ENCODE data around the gene NDUFC1. TPM values are rescaled to one million over a fixed set of nuclear protein-coding genes. Genes with fewer than 3 reads are reported as not detected.

The NDUFC1 gene
- polyA plus RNA-seq, 3 donors = 86.6 to 98.9 (median 93.1) TPM

DNA sequence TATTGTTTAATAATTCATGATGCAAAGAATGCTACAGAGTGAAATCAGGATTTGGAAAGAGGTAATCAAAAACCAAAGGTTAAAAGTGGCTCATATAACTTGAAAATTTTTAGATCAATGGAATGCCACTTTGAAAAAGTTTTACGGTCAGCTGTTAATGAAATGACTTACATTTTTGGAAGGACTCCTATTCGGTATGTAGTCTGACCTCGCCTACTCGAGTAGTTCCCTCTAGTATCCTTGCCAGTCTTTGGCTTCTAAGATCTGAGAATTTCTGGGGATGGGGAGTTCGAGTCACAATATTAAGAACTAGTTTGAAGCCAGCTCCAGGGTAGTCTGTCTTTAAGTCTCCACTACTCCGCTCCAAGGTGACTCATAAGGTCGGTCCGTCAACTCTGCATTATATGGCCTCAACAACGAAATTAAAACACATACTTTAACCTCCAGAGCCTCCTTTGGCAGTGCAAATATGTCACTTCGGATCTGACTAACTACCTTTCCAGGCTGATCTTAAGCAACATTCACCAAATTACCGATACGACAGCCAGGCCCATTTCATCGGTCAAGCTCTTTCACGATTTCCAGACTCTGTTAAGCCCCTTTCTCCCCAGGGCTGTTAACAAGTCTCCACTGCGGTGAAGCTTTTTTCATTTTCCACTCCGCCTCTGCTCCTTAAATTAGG, 1.7 kb downstream of the NDUFC1 start:
- DNase-seq (ENCODE audit: low read depth in 3 of 3, low spot score in 2 of 3) = no peak

DNA sequence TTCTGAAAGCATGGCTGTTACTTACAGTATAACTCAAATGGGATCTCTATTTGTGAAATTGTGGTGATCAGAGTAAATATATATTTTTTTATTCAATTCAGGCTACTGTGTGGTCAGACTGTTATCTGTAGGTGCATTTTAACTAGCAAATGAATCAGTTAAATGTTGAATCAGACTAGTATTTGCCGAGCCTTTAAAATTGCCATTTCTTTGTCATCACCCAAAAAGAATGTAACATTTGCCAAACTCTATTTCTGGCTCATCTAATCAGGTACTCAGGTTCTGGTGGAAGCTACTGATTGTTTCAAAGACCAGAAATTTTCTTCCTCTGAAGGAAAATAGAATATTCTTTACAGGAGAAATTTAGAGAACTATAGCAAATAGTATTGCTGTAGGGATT, 2.7 kb downstream of the NDUFC1 start:
- DNase-seq (ENCODE audit: low read depth in 3 of 3, low spot score in 2 of 3) = no peak

DNA sequence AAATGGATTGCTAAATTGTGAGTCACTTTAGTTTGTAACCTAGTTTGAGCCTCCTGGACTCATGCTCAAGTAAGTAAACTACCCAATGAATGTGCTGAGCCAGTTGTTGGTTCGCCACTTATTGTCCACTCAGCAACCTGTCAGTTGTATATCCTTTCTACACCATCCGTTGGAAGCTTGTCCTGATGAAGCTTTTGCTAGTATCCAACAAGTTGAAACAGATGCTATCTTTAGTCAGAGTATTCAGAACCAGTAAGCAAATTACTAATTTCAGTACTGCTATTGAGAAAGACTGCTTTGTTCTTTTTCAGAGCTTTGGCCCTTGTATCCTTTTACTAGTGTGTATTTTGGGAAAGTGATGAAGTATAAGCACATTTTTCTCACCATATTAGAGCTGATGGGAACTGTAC, 5.3 kb downstream of the NDUFC1 start:
- no peak for DNase-seq (ENCODE audit: low read depth in 3 of 3, low spot score in 2 of 3)

DNA sequence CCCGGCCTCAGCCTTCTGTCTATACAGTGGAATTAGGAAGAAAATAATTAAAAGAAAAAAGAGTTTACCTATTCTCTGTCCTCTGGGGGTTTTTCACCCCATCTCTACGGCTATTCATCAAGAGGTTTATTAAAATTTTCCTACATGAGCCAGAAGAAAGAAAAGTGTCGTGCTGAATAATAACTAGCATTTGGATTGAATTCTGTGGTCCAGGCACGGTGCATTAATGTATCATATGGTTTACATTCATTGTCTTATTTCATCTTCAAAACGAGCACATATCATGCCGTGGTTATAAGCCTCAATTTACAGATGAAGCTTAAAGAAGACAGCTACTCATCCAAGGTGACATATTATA, 6.4 kb downstream of the NDUFC1 start:
- no peak for DNase-seq (ENCODE audit: low read depth in 3 of 3, low spot score in 2 of 3)

DNA sequence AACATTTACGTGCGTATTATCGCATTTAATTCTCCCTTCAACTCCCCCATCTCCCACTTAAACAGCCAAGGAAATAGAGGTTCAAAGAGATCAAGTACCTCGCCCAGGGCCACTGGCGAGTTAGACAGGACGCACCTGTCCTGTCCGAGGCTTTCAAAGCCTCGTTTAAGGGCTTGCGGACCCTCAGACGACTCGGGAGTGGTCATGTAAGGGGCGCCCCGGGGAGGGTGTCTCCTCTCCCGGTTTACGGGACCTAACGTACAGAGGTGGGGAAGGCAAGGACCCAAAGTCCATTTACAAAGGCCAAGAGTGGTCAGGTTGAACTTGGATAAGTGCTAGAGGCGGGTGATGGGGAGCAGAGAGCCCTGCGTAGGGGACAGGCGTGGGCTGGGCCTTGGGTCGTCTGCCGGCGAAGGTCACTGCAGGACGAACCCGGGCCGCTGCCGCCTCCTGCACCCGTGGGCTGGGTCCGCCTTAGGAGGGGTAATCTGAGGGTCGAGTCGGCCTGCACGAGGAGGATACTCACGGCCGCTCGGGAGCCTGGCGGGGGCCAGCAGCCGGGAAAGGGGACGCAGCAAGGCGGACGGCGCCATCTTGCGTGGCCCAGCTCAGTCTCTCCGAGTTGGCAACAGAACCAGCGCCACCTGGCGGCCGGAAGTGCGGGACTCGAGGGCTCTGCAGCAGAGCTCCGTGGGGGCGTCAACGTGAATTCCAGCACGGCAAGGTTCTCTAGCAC, 6.9 kb downstream of the NDUFC1 start:
- DNase-seq (ENCODE audit: low read depth in 3 of 3, low spot score in 2 of 3) = peak; percentile 91 to 92 (median 91)

DNA sequence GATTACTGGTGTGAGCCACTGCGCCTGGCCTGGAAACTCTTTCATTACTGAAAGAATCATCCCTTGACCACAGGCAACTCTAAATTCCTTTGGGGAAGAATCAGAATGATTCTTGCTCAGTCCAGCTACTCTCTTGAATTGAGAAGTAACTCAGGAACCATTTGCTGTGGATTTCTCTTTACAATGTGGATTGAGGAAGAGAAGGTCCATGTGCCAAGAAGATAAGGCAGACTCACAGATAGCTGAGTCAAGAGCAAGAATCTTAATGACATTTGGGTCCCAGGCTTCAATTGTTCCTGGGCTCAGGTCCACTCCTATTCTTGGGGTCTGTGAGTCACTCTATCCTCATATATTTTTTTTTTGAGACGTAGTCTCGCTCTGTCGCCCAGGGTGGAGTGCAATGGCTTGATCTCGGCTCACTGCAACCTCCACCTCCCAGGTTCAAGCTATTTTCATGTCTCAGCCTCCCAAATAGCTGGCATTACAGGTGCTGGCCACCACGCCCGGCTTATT, 16.0 kb downstream of the NDUFC1 start:
- DNase-seq (ENCODE audit: low read depth in 3 of 3, low spot score in 2 of 3) = no peak

DNA sequence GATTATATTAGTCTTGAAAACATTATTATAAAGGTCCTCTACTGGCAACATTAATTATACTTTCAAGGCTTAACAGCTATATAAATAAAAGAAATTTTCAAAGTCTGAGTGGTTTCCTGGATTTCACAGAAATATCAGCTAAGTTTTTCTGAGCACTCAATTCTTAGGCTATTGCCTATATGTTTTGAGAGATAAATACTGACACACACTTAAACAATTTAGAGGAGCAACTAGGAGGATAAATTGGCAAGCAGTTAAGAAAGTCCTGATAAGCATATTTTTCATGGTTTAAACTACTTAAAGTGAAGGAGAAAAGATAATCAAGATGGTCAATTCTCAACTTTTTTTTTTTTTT, 19.6 kb downstream of the NDUFC1 start:
- DNase-seq (ENCODE audit: low read depth in 3 of 3, low spot score in 2 of 3) = no peak

DNA sequence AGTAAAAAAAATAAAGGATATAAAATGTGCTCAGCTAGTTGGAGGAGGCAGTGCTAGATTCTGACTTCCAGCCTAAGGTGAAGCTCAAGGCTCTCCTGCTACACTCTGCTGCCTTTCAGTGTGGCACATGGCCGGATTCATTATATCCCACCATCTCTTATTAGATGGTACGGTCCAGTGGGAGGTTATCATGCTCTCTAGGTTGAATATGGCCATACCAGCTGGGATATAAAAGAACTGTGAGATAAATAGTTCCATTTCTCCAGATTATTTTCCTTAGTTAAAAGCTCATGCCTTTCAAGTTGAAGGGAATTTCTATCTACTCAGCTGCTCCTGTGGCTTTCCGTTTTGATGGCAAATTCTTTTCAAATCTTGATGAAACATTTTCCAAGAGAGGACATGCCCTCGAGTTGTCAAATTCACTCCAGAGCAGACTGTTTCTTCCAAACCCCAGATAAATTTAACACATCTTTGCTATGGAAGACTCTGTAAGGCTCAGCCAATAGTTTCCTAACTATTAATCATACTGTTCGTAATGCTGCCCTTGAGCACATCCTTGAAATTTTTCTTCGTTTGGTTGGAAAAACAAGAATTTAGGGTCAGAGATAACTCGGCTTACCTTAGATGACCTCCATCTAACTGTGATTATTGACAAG, 20.1 kb downstream of the NDUFC1 start:
- no peak for DNase-seq (ENCODE audit: low read depth in 3 of 3, low spot score in 2 of 3)

DNA sequence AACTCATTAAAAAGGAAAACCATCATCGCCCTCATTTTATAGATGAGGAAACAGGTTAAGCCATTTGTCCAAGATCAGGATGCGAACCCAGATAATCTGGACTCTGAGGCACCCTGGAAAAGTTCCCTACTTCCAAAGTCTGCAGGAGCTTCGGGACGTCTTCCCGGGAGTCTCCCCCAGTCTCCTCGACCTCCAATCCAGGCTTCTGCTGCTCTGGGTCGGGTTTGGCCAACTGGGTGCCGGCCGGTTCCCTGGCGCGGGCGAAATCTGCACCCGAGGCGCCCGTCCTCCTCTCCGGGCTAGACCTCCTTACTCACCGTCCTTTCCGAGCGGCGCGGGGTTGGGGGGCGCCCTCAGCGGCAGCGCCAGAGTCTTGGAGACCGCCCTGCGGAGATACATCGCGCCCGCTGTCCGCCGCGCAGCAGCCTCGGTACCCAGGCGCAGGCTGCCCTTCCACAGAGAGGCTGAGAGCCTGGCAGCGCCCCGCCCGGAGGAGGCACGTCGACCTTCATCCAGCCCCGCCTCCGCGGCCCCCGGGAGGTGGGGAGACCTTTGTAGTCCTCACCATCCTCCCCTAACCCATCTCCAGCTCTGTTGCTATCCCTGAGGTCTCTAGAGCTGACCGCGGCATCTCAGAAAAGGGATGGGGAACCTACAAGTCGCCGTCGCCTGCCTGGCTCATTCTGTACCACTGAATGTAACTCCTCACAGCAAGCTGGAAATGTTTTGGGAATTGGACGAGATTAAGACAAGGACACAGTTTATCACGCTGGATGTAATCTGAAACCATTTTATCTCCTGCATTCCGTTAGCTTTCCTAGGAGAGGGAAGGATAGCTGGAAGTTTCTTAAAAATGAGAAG, 22.3 kb downstream of the NDUFC1 start, which contains the start of gene MGARP:
Gene MGARP (minus strand): TSS at position 466 of the 861 bp plus-strand sequence. CDS start 67 bp downstream, at position 399.
- DNase-seq (ENCODE audit: low read depth in 3 of 3, low spot score in 2 of 3) = no peak

DNA sequence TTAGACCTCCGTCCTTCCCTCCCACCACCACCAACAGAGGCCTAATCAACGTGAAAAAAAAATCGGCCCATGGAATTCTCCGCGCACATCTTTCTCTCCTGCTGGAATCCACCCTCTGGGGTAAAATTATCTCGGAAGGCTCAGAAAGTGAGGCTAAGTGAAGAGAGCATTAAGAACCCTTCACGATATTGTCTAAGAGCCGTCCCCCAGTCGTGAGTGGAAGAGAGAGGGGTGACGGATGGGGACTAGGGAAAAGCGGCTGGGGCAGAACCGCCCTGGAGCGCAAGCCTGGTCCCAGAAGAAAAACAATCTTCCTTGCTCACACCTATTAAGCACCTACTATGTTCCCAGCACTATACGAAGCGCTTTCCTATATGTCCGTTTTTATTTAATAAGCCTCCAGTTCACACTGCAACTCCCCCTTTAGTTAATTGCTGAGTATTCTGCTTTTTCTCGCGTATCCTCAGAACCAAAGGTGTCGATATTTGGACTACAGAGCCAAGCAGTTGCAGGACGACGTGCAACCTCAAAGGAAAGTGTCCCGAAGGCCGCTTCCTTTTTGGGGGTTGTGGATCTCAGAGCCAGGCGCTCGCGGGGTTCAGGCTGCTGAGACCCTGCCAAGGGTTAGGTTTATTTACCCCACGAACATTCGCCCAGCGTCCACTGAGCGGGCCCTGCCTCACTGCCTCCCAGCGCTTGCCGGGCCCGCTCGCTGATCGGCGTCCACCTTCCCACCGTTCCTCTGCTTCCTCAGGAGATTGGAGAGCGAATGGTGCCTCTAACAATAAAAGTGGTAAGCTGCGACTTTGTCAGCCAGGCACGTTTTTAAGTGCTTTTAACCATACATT, 23.1 kb downstream of the NDUFC1 start:
- DNase-seq (ENCODE audit: low read depth in 3 of 3, low spot score in 2 of 3) = peak in 2 of 3 donors; percentile 13 to 18

DNA sequence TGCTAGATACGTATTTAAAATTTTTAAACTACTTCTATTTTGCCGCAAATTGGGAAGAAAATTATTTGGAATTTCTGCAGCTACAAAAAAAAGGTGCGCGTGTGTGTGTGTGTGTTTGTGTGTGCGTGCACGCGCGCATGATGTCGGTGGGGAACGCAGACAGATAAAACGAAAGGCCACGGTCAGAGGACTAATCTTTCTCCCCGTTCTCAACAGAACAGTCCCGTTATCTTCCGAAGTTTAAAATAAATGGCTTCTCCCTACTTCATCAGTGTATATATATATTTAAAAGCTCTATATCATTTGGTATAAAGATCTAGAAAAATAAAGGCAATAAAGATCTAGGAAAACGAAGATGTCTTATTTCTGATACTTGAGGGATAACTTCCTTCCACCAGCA, 23.8 kb downstream of the NDUFC1 start:
- DNase-seq (ENCODE audit: low read depth in 3 of 3, low spot score in 2 of 3) = peak in 2 of 3 donors; percentile 13 to 18

DNA sequence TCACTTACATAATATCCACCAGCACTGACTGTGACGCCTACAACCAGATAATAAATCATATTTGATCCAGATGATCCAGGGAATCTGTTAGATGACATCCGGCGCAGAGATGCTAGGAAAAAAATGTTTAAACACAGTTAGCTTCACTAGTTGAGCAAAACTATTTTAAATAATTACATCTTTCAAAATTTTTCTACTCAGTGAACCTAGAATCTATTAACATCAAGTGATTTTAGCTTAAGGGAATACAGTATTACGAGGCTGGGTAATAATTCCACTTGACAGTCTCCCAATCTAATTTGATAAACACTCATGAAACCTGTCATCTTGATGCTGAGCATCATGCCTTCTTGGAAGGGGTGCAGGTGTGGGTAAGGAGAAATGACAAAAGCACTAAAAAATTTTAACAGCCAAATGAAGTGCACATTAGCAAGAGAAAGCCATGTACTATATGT, 27.0 kb downstream of the NDUFC1 start:
- no peak for DNase-seq (ENCODE audit: low read depth in 3 of 3, low spot score in 2 of 3)

DNA sequence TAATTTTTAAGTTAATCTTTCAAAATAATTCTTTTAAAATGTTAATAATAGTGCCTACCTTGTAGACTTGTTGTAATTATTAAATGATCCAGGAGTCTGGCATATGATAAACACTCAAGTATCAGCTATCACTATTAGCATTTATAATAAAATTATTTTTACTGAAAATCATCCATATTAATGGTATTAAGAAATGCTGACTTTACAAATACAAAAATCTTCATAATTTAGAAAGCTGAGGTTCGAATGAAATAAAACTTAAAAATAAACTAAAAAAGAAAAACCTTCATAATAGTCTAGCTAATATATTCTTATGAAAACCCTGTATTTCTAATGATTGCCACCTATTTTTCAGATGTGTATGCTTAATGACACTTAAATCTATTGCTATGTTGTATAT, 27.5 kb downstream of the NDUFC1 start:
- DNase-seq (ENCODE audit: low read depth in 3 of 3, low spot score in 2 of 3) = no peak

DNA sequence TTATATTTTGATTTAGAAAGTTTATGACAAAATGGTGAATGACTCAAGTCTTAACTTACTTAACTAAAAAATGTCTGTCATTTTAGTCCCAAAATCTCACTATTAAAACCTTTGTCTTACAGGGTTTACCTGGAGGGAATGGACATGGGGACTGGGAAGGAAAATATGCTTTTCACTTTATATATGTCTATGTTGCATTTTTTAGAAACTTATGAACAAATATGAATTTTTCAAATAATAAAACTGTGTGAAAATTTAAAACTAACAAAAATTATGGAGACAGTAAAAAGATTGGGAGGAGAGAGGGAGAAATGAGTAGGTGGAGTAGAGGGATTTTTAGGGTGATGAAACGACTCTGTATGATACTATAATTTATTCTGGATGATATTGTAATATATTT, 28.4 kb downstream of the NDUFC1 start:
- no peak for DNase-seq (ENCODE audit: low read depth in 3 of 3, low spot score in 2 of 3)

DNA sequence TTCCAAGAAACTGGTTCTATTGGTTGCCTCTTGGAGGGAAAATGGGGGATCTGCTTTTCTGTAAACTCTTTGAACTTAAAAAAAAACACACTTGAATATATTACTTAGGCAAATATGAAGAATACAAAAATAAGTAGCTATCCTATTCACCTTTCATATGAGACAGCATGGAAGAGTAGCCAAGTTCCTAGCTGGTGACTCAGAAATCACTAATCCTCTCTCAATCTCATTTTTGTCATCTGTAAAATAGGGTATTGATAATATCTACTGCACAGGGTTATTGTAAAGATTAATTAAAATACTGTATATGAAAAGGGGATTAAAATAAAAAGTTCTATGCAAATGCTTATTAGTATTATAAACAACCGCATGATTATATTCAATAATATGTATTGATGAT, 35.0 kb downstream of the NDUFC1 start:
- no peak for DNase-seq (ENCODE audit: low read depth in 3 of 3, low spot score in 2 of 3)

DNA sequence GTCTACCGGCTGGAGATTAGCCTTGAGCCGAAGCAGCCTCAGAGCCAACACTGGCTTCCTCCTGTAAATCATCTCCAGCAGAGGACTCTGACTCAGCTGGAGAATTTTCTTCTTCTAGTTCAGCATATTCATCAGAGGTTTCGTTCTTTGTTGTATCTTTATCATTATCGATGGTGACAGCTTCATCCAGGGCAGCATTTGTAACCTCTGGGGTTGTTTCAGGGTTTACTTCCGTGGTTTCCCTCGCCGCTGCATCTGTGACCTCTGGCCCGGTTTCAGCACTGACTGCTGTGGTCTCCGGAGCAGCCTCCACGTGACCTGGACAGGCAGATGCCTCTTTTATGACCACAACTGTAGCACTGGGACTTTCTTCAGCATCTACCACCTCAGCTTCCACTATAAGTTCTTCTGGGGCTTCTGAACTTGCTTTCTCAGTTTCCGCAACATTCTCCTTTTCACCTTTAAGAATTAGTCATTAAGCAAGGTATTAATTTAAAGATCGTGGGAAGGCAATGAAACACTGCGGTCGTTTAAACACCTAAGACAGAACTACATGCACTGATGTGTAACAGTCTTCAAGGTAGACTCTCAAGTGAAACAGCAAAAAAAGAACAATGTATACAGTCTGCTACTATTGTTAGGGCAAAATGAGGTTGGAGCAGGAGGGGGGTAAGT, 35.6 kb downstream of the NDUFC1 start:
- DNase-seq (ENCODE audit: low read depth in 3 of 3, low spot score in 2 of 3) = peak in 2 of 3 donors; percentile 23 to 49

DNA sequence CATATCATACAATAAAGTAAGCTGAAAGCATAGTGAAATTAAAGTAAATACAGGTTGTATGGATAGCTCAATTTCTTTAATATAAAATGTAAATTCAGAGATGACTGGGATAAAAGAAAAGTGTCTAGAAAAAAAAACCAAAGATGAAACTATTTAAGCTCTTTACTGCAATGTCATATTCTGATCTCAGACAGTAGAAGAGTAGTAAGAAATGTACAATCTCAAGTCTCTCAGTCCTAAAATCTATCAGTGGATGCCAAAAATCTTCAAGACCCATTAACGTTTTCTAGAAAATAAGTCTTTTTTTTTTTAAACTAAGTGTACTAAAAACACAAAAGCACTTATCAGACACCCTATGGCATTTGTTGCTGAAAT, 36.1 kb downstream of the NDUFC1 start:
- no peak for DNase-seq (ENCODE audit: low read depth in 3 of 3, low spot score in 2 of 3)

DNA sequence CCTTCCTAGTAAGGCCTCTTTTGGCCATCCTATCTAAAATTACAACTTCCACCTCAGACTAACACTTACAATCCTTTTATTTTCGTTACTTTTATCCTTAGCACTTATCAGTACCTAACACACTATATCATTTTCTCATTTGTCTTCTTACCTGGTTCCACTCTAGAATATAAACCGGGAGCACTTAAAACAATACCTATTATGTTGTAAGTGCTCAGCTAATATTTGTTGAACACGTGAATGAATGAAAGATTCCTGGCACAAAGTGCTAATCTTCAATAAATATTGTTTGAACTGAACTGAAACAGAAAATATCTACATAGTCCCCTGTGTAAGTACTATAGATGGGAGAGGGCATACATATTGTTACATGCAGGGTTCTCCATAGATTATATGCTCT, 36.6 kb downstream of the NDUFC1 start:
- no peak for DNase-seq (ENCODE audit: low read depth in 3 of 3, low spot score in 2 of 3)

DNA sequence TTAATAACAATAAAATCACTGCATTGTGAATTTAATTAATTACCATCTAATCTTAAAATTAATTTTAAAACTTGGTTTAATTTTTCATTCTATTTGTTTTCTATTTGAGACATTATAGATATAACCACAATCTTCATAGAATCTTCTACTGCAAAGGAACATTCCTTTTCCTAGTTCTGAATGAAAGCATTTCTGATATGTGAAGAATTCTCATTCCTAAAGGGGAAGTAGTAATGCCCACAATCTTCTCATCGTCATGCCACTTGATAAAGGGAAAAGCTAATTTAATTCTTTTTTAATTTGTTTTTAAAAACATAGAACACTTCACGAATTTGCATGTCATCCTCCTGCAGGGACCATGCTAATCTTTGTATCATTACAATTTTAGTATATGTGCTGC, 45.9 kb downstream of the NDUFC1 start:
- no peak for DNase-seq (ENCODE audit: low read depth in 3 of 3, low spot score in 2 of 3)
